PC-9 (cell line): ENCODE data around the gene BICC1. TPM values are rescaled to one million over a fixed set of nuclear protein-coding genes. Genes with fewer than 3 reads are reported as not detected.

Source experiments
- BruUV-seq: library from RNA; stranded (reverse); fragments of 400-500 nt; replicated peaks from 2 replicates; lab custom pipeline; 2021; lab: Mats Ljungman, UMichigan
- CTCF ChIA-PET: fragments of 300-600 bp; sonication (Branson Sonifier 250); formaldehyde crosslinking; loops from one replicate; lab custom pipeline; 2022; ENCODE audit warnings: antibody characterized with exemption; lab: Charles Lee
- POLR2A ChIA-PET: fragments of 300-600 bp; sonication (Branson Sonifier 250); formaldehyde crosslinking; loops from one replicate; lab custom pipeline; 2022; ENCODE audit warnings: antibody characterized with exemption; ENCODE audit not compliant: unreplicated experiment; lab: Charles Lee
- DNase-seq, 2 experiments: peaks; one replicate each; pipeline versions ENCODE4 v3.0.0 to v3.0.0-alpha.2; 2015 to 2022; ENCODE audit warnings: mixed read lengths in 1 of 2
- H2AFZ ChIP-seq: fragments of 200-600 bp; sonication (generic); 2 replicates; pipeline ENCODE4 v1.8.1; 2017; ENCODE audit warnings: antibody characterized with exemption
- H3F3A ChIP-seq: fragments of 200-600 bp; sonication (generic); 2 replicates; pipeline ENCODE4 v1.8.1; 2017; ENCODE audit warnings: antibody characterized with exemption, mild to moderate bottlenecking, low read depth; ENCODE audit not compliant: insufficient read depth
- H3K27ac ChIP-seq: fragments of 200-600 bp; sonication (generic); 2 replicates; pipeline ENCODE4 v1.6.1; 2016; ENCODE audit warnings: mixed run types
- H3K27me3 ChIP-seq: fragments of 200-600 bp; sonication (generic); 2 replicates; pipeline ENCODE4 v1.6.1; 2016; ENCODE audit warnings: low read depth, mixed run types; ENCODE audit not compliant: insufficient read depth
- H3K36me3 ChIP-seq: fragments of 200-600 bp; sonication (generic); 2 replicates; pipeline ENCODE4 v1.6.1; 2016; ENCODE audit warnings: low read depth, mixed run types
- H3K4me1 ChIP-seq: fragments of 200-600 bp; sonication (generic); replicated peaks from 2 replicates; pipeline ENCODE4 v1.6.1; 2016; ENCODE audit warnings: mixed run types; ENCODE audit not compliant: insufficient read depth
- H3K4me2 ChIP-seq: fragments of 200-600 bp; sonication (generic); 2 replicates; pipeline ENCODE4 v1.6.1; 2017; ENCODE audit warnings: mixed run types
- H3K4me3 ChIP-seq: fragments of 200-600 bp; sonication (generic); 2 replicates; pipeline ENCODE4 v1.6.1; 2016; ENCODE audit warnings: mixed run types
- H3K79me2 ChIP-seq: fragments of 200-600 bp; sonication (generic); 2 replicates; pipeline ENCODE4 v1.6.1; 2017; ENCODE audit warnings: low read depth, mixed run types
- H3K9me2 ChIP-seq: fragments of 200-600 bp; sonication (generic); 2 replicates; pipeline ENCODE4 v1.8.1; 2017; ENCODE audit warnings: mild to moderate bottlenecking; ENCODE audit not compliant: insufficient read depth
- H3K9me3 ChIP-seq: fragments of 200-600 bp; sonication (generic); 2 replicates; pipeline ENCODE4 v1.8.1; 2016; ENCODE audit warnings: low read depth; ENCODE audit not compliant: insufficient read depth
- H4K20me1 ChIP-seq: fragments of 200-600 bp; sonication (generic); 2 replicates; pipeline ENCODE4 v1.8.1; 2017; ENCODE audit not compliant: insufficient read depth
- CTCF ChIP-seq: fragments of 200-600 bp; sonication (generic); conservative IDR thresholded peaks from 2 replicates; pipeline ENCODE4 v1.6.1; 2017; ENCODE audit warnings: mixed run types, antibody characterized with exemption, mild to moderate bottlenecking, moderate library complexity
- EZH2 ChIP-seq: fragments of 200-600 bp; sonication (generic); IDR thresholded peaks from 2 replicates; pipeline ENCODE4 v1.8.0; 2017; ENCODE audit warnings: antibody characterized with exemption, low read depth
- intact Hi-C: fragments of 100-400 bp; cut with micrococcal nuclease; formaldehyde crosslinking; loops from one replicate; pipeline ENCODE4 v1.10.0; 2022; ENCODE audit not compliant: unreplicated experiment
- total RNA-seq: library from RNA; stranded (reverse); gene quantifications from 2 replicates; pipeline ENCODE4 v1.2.3, GENCODE V29; 2021

The BICC1 gene
- total RNA-seq, 1 experiment from 2014 or later, result not detected

DNA sequence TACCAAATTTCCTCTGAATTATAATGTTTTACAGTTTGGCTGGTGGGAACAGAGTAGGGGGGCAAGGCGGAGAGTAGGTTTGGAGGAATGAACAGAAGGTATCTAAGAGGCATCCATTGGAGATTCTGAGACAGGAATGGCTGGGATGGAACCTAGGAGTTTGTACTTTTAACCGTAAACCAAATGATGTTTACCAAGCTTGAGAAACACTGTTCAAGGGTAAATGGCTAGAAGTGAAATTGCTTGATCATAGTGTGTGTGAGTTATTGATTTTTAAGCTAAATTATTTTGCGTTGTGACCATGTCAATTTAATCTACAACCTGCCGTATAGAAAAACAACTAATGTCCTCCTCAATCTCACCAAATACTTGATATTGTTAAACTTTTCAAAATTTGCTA lies 357.4 kb downstream of the BICC1 start:
- H3K27me3 ChIP-seq, result no peaks in the 10 kb centered on the region
- no peak overlapping the region for H3K27ac ChIP-seq
- no peak overlapping the region for H2AFZ ChIP-seq
- H4K20me1 ChIP-seq, result no peaks in the 10 kb centered on the region
- TF ChIP-seq CTCF, result no peak
- no peak for TF ChIP-seq EZH2
- no peak overlapping the region for H3K4me2 ChIP-seq
- no peaks in the 10 kb centered on the region for H3K4me1 ChIP-seq
- DNase-seq, result no peak
- intact Hi-C loops, result no loop called here
- H3F3A ChIP-seq, result no peaks in the 10 kb centered on the region
- no peak overlapping the region for H3K4me3 ChIP-seq
- ChIA-PET CTCF (no interaction called here), POLR2A (no interaction called here)
- no peaks in the 10 kb centered on the region for H3K9me3 ChIP-seq
- no peaks in the 10 kb centered on the region for H3K36me3 ChIP-seq
- H3K9me2 ChIP-seq, result no peaks in the 10 kb centered on the region
- BruUV-seq, result no TSS peak
- H3K79me2 ChIP-seq, result no peaks in the 10 kb centered on the region

GRCh38 chr10:58873161-58873560 lies 360.5 kb downstream of the BICC1 start:
- Histone ChIP-seq H2AFZ (no peak overlapping the region), H3K4me1 (no peaks in the 10 kb centered on the region), H3K27ac (no peak overlapping the region), H3K9me2 (no peaks in the 10 kb centered on the region), H3K4me3 (no peak overlapping the region), H3F3A (no peaks in the 10 kb centered on the region), H3K27me3 (no peaks in the 10 kb centered on the region), H3K4me2 (no peak overlapping the region), H3K36me3 (no peaks in the 10 kb centered on the region), H3K79me2 (no peaks in the 10 kb centered on the region), H3K9me3 (no peaks in the 10 kb centered on the region), H4K20me1 (no peaks in the 10 kb centered on the region)
- DNase-seq, result no peak
- intact Hi-C loops, result no loop called here
- ChIA-PET CTCF (no interaction called here), POLR2A (no interaction called here)
- BruUV-seq, result no TSS peak
- TF ChIP-seq CTCF (no peak), EZH2 (no peak)

Other genes with a start within 250 kb of the BICC1 start
- 6.9 and 11.1 TPM in 2 replicates for gene IPMK, start 245.0 kb upstream of the BICC1 start, total RNA-seq
- gene CISD1, start 243.7 kb upstream of the BICC1 start, total RNA-seq, result 62.5 and 75.3 TPM in 2 replicates
- gene UBE2D1, start 177.9 kb upstream of the BICC1 start, total RNA-seq, result 16.9 and 24.0 TPM in 2 replicates
- 80.6 and 87.1 TPM in 2 replicates for gene TFAM, start 127.5 kb upstream of the BICC1 start, total RNA-seq